Measurements from ENCODE around the gene SERINC2.

SERINC2 gene

GRCh38 chr1:31412732-31413404 is at the start of gene SERINC2:
SERINC2 (plus strand) TSS chr1:31413213; CDS start chr1:31413266, 53 bp downstream.
- Histone ChIP-seq H3K27ac (peak within 1 kb of the TSS; percentile 61 to 96 (median 84)), H3K4me3 (peak within 1 kb of the TSS; percentile 55 to 94 (median 66))

DNA sequence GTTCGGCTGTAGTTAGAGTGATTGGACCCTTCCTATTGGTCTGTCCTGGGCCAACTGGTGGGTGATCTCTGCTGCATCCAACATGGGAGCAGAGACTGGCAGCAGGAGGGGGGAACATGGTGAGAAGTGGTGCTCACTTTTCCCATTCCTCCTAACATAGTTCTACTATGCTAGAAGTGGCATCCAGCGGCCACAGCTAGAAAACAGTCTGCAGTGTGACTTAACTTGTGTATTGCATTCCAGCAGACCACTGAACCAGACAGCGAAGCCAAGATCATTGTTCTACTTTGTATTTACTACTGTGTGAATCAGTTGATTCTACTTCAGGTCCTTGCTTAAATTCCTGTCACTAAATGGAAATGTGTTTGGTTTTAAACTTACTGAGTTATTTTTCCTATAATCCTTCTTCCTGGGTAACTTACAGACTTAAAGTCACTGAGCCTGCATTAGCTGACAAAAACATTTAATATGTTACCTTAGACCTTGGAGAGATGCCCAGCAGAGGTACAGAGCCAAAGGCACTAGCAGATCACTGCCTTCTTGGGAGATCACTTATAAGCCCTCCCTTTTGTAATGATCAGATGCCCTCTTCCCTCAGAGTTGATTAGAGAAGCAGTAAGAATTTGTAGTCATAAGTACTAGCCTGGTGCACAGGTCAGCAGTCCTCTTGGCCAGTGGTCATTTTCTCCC is 48.3 kb upstream of the SERINC2 start:
- no peak overlapping the region for H3K27ac ChIP-seq
- no peak overlapping the region for H3K4me3 ChIP-seq

DNA sequence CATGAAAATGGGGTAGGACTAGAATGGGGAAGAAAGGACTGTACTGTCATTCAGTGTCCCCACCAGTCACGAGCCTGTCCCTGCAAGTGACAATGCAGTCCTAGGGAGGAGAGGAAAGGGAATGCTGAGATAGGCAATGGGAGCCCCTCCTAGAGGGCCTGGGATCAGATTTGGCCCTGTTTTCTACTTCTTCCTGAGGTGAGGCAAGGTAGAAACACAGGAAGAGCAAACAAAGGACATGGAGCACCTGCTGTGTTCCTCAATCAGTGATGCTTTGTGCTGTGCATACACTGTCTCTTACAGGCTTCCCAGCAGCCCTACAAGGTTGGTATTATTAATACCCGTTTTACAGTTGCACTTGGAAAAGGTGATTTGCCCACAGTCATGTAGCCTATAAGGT is 46.2 kb upstream of the SERINC2 start:
- Histone ChIP-seq H3K27ac (no peak overlapping the region), H3K4me3 (no peak overlapping the region)

- Histone ChIP-seq H3K4me3 (no peak overlapping the region), H3K27ac (no peak overlapping the region)
Measured at GRCh38 chr1:31368611-31369107, 44.4 kb upstream of the SERINC2 start.

DNA sequence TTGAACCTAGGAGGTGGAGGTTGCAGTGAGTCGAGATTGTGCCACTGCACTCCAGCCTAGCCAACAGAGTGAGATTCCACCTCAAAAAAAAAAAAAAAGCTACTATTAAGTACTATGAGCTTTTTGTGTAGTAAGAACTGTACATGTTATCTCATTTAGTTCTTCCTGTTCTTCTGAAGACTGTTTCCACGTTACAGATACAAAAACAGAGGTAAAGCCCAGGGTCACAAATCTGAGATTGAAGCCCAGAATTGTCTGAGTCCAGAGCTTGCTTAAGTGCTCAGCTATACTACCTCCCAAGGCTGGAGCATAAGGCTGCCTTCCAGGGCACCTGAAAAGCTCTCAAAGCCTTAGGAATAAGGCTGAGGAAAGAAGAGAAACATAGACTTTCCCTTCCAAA is 43.0 kb upstream of the SERINC2 start:
- Histone ChIP-seq H3K27ac (no peak overlapping the region), H3K4me3 (no peak overlapping the region)

GRCh38 chr1:31370565-31370964 is 42.4 kb upstream of the SERINC2 start:
- Histone ChIP-seq H3K27ac (no peak overlapping the region), H3K4me3 (no peak overlapping the region)

- no peak overlapping the region for H3K4me3 ChIP-seq
- no peak overlapping the region for H3K27ac ChIP-seq
Measured at GRCh38 chr1:31371121-31371959, 41.7 kb upstream of the SERINC2 start.

GRCh38 chr1:31372051-31372450 is 41.0 kb upstream of the SERINC2 start:
- no peak overlapping the region for H3K4me3 ChIP-seq
- peak overlapping the region in 4 of 21 experiments; percentile 84 to 89 (median 86) for H3K27ac ChIP-seq

- Histone ChIP-seq H3K27ac (peak overlapping the region in 16 of 21 experiments; percentile 20 to 89 (median 56)), H3K4me3 (peak overlapping the region; percentile 8 to 43 (median 19))
Measured at GRCh38 chr1:31372751-31373055, 40.3 kb upstream of the SERINC2 start.

DNA sequence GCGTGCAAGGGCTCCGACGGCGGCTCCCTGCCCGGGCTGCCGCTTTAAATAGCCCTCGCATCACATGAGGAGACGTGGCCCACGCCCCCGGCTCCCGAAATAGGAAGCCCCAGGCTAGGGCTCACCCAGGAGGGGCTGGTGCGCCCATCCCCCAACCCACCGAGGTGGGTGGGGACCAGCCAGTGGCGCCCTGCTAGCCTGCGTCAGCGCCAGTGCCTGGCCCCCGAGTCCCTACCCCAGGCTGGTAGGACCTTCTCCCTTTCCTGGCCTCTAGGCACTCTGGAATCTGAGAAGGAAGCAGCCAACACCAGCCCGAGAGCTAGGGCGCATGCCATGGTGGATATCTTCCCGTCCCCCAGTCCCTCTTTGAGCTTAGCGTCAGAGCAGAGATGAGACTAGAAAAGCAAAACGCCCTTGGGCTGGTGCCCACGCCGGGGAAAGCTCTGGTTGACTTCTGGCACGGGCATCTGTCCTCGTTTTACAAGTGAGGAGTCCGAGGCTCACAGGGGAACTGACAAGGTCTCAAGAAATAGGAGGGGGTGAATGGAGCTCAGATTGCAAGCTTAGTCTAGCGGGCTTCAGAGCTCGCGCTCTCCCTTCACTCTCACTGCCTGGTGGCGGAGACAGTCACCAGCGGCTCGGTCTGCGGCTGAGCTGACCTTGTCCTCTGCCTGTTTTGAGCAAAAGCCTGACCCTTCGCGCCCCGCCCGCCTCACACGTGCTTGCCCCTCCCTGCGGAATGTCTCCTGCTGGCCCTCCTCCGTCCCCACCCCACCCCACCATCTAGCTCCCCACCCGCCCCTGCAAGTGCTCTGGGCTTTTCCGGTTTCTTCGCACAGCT is 39.7 kb upstream of the SERINC2 start, which contains the start of gene FABP3:
TSS of gene FABP3 (minus strand) at position 21 of the 841 bp plus-strand sequence. CDS start 62 bp downstream, outside the sequence.
- Histone ChIP-seq H3K4me3 (peak within 1 kb of the TSS; percentile 8 to 43 (median 19)), H3K27ac (peak within 1 kb of the TSS in 17 of 21 experiments; percentile 20 to 89 (median 55))

GRCh38 chr1:31373897-31374486 is 39.0 kb upstream of the SERINC2 start:
- H3K27ac ChIP-seq: peak overlapping the region in 11 of 21 experiments; percentile 20 to 89 (median 67)
- peak overlapping the region in 5 of 7 experiments; percentile 16 to 43 (median 28) for H3K4me3 ChIP-seq

DNA sequence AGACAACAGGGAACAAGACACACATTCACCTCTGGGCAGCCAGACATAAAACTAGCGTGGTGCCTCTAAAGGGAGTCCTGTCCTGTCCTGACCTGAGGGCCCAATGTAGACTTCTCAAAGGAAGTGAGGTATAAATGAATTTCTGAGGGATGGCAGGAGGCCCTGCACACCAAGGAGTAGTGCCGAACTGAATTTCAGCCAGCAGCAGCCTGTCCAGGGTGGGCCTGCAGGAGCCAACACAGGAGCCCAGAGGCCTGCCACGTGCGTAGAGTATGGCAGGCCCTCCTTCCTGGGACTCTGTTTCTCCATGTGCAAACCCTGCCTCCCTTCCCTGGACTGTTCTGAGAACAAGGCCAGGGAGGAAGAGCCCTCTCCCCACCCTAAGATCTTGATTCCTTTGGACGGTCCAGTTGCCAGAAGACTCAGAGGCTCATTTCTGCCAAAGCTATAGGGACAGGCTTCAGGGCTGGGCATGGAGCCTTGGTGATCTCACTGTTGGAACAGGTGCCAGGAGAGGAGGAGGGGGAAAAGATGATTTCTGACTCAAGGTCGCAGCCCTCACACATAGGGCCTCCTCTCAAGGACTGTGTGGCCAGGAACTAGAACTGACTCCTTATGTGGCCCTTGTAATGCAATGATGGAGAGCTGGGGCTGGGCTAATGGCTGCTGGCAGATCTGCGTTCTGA is 38.4 kb upstream of the SERINC2 start:
- Histone ChIP-seq H3K4me3 (no peak overlapping the region), H3K27ac (peak overlapping the region in 2 of 21 experiments; percentile 2 to 20)

DNA sequence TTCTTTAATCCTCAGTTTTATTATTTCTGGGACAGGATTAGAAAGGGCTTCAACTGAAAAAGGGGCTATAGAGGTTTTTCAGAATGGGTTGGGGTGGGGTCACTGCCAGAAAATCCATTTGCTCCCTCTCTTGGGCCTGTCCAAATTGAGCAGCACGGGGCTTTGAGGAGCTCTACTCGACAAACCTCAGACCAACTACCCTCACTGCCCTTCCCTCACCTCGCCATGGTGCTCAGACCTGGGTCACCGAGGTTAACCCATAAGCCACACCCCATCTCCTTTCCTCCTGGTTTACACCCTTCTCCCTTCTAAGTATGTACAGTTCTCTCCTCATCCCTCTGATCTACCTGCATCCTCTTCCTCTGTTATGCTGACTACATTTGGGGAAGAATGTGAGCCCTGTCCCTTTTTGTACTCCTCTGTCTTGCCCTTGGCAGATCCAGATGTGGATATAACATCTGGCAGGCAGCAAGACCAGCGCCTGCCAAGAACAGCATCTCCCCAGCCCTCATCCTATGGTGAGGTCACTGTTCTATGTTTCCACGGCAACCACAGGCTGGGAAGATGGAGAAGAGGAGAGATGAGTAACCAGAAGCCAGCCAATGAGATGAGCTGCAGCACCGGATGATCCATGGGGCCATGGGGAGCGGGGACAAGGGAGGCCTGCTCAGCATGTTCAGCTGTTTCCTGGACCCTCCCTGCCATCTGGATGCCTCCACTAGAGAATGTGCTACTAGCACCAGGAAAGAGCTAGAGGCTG is 36.5 kb upstream of the SERINC2 start:
- Histone ChIP-seq H3K4me3 (no peak overlapping the region), H3K27ac (no peak overlapping the region)

DNA sequence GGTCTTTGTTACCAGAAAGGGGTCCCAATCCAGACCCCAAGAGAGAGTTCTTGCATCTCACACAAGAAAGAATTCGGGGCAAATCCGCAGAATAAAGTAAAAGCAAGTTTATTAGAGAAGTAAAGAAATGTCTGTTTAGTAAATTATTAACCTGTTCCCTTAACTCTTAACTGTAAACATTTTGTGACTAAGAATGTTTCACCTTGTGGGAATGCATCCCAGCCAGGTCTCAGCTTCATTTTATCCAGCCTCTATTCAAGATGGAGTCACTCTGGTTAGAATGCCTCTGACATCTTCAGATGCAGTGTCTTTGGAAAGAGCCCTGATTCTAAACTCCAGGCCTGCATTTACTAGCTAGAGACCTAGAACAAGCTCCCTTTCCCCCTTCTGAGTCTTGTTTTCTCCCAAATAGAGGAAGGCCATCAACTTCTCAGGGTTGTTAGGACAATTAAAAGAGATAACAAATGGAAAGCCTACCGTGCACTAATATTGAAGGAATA is 35.6 kb upstream of the SERINC2 start:
- no peak overlapping the region for H3K4me3 ChIP-seq
- H3K27ac ChIP-seq: no peak overlapping the region

DNA sequence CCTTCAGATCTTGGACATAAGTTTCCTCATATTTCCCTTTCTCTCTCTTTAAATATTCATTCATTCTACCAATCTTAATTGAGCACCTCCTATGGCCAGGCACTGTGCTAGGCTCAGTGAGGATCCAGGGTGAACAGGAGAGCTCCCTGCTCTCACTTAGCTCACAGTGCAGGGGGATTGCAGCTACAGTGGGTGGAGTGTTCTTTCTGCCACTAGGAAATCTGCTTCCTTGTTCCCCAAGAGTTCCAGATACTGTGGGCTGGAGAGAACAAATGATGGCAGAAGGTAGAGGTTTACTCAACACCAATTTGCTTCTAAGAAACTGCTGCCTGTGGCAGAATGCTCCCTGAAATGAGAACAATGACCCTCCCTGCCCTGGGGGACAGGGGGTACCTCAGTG is 35.0 kb upstream of the SERINC2 start:
- H3K27ac ChIP-seq: no peak overlapping the region
- H3K4me3 ChIP-seq: no peak overlapping the region

DNA sequence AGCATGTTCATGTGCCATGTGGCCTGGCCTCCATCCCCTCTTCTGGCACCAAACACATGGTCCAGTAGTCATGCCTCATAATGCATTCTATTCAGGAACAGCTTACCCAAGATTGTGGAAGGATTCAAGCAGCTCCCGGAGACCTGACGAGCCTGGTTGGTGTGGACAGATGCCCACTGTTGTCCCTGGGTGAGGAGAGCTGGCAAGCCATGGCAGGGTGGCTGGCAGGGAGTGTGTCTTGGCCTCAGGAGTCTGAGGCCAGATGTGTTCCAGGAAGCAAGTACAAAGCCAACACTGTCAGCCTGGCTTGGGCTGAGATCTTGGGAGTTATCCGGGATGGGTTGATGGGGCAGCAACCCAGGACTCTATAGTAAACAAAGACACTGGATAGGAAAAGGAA is 32.8 kb upstream of the SERINC2 start:
- H3K4me3 ChIP-seq: no peak overlapping the region
- H3K27ac ChIP-seq: no peak overlapping the region

All from skin epidermis (tissue), 12 donors.